ENCODE data around the gene PSMA6. TPM values are rescaled to one million over a fixed set of nuclear protein-coding genes. Genes with fewer than 3 reads are reported as not detected.
"Not testable (repeated sequence)": the region's sequence is repeated elsewhere in the genome, so short reads cannot be mapped to it uniquely, and the experiment has no call there.

PSMA6 gene
- total RNA-seq, 1 donor from 2014 or later: 157 TPM

GRCh38 chr14:35247777-35248475 is 44.3 kb upstream of the PSMA6 start:
- Histone ChIP-seq H3K4me1 (peaks cover 10% of the 10 kb centered on the region), H3K36me3 (no peaks in the 10 kb centered on the region), H3K4me3 (no peak overlapping the region), H3K27ac (no peak overlapping the region), H3K27me3 (no peaks in the 10 kb centered on the region), H3K9me3 (no peaks in the 10 kb centered on the region)
- intact Hi-C loops (cut with DNase I): no loop called here
- no peak for ATAC-seq
- DNase-seq: no peak
- TF ChIP-seq CTCF (IDR thresholded peaks at IDR 0.05): no peak

GRCh38 chr14:35248476-35248788 is 43.8 kb upstream of the PSMA6 start:
- Histone ChIP-seq H3K9me3 (no peaks in the 10 kb centered on the region), H3K27ac (no peak overlapping the region), H3K36me3 (no peaks in the 10 kb centered on the region), H3K4me3 (no peak overlapping the region), H3K4me1 (peaks cover 10% of the 10 kb centered on the region), H3K27me3 (no peaks in the 10 kb centered on the region)
- DNase-seq (no peak), ATAC-seq (no peak)
- no peak for TF ChIP-seq CTCF (IDR thresholded peaks at IDR 0.05)
- intact Hi-C loops (cut with DNase I): no loop called here

GRCh38 chr14:35250319-35250718 is 41.9 kb upstream of the PSMA6 start:
- ATAC-seq: no peak
- Histone ChIP-seq H3K36me3 (no peaks in the 10 kb centered on the region), H3K27ac (no peak overlapping the region), H3K4me3 (no peak overlapping the region), H3K4me1 (peaks cover 10% of the 10 kb centered on the region), H3K27me3 (no peaks in the 10 kb centered on the region), H3K9me3 (no peaks in the 10 kb centered on the region)
- no peak for TF ChIP-seq CTCF (IDR thresholded peaks at IDR 0.05)
- intact Hi-C loops (cut with DNase I): no loop called here
- no peak for DNase-seq

GRCh38 chr14:35252451-35252868 is 39.7 kb upstream of the PSMA6 start:
- H3K27ac ChIP-seq: no peak overlapping the region
- no peaks in the 10 kb centered on the region for H3K9me3 ChIP-seq
- ATAC-seq: no peak
- H3K4me1 ChIP-seq: peaks cover 9% of the 10 kb centered on the region
- DNase-seq: no peak
- no peaks in the 10 kb centered on the region for H3K27me3 ChIP-seq
- H3K4me3 ChIP-seq: no peak overlapping the region
- TF ChIP-seq CTCF (IDR thresholded peaks at IDR 0.05): no peak
- H3K36me3 ChIP-seq: no peaks in the 10 kb centered on the region
- intact Hi-C loops (cut with DNase I): no loop called here

GRCh38 chr14:35253056-35253455 is 39.1 kb upstream of the PSMA6 start:
- not testable (repeated sequence) for H3K4me1 ChIP-seq, H3K27me3 ChIP-seq

GRCh38 chr14:35254034-35254622 is 38.1 kb upstream of the PSMA6 start:
- H3K4me3 ChIP-seq; H3K27me3 ChIP-seq; DNase-seq; H3K36me3 ChIP-seq; H3K27ac ChIP-seq; intact Hi-C loops (cut with DNase I); H3K9me3 ChIP-seq; ATAC-seq; H3K4me1 ChIP-seq: not testable (repeated sequence)

More at GRCh38 chr14:35253056-35253455, 39.1 kb upstream of the PSMA6 start:
- intact Hi-C loops (cut with DNase I); H3K4me3 ChIP-seq; H3K36me3 ChIP-seq; DNase-seq; H3K27ac ChIP-seq; ATAC-seq; H3K9me3 ChIP-seq: not testable (repeated sequence)

All from upper lobe of right lung (tissue), 1 donor.